22Rv1 (cell line): ENCODE data around the gene PRR33.

ENCODE experiments used
- CTCF ChIP-seq: fragments of 450-650 bp; IDR thresholded peaks from 2 replicates; pipeline ENCODE4 v1.5.1; 2017; ENCODE audit warnings: mild to moderate bottlenecking
- ZFX ChIP-seq: fragments of 450-650 bp; IDR thresholded peaks from 2 replicates; pipeline ENCODE4 v1.6.1; 2017; ENCODE audit warnings: antibody characterized with exemption, borderline replicate concordance

- TF ChIP-seq CTCF = no peak
- TF ChIP-seq ZFX = no peak
Observed at GRCh38 chr11:1888347-1888753, 3.3 kb downstream of the PRR33 start.
